ENCODE data around the gene NBEAL2. TPM values are rescaled to one million over a fixed set of nuclear protein-coding genes. Genes with fewer than 3 reads are reported as not detected.

The NBEAL2 gene
- total RNA-seq, 1 donor from 2014 or later: 14.8 TPM

DNA sequence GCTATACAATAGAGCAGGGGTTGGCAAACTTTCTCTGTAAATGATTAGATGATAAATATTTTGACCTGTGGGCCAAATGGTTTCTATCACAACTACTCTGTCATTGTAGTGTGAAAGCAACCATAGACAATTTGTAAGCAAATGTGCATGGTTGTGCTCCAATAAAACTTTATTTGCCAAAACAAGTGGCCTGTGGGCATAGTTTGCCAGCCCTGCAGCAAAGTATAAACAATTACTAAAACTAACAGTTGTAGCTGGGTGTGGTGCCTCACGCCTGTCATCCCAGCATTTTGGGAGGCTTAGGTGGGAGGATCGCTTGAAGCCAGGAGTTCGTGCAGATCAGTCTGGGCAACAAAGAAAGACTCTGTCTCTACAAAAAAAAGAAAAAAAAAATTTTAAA lies 61.6 kb downstream of the NBEAL2 start:
- Histone ChIP-seq H3K27me3 (ENCODE audit: insufficient read depth, low read length) (no peaks in the 10 kb centered on the region), H3K4me2 (ENCODE audit: low read length) (no peak overlapping the region), H3K36me3 (ENCODE audit: insufficient read depth, low read length) (peaks cover 53% of the 10 kb centered on the region), H3K4me1 (ENCODE audit: insufficient read depth, low read length) (no peaks in the 10 kb centered on the region), H3K9ac (ENCODE audit: low read length) (no peak overlapping the region), H3K4me3 (ENCODE audit: insufficient read depth, low read depth, low read length) (no peak overlapping the region), H2AFZ (ENCODE audit: low read depth, low read length) (no peak overlapping the region), H3K79me2 (ENCODE audit: insufficient read depth, low read length) (peaks cover 10% of the 10 kb centered on the region), H4K20me1 (ENCODE audit: insufficient read depth, low read length) (peaks cover 7% of the 10 kb centered on the region), H3K27ac (ENCODE audit: low read depth, low read length) (no peak overlapping the region), H3K9me3 (ENCODE audit: insufficient read depth, low read depth, low read length) (no peaks in the 10 kb centered on the region)
- H3K9me3 Mint-ChIP-seq (ENCODE audit: unreplicated experiment): no peaks in the 10 kb centered on the region
- DNase-seq (ENCODE audit: low read depth): no peak
- no peak for TF ChIP-seq EZH2 (IDR thresholded peaks at IDR 0.05; ENCODE audit: insufficient read depth, low read length)
- TF ChIP-seq, protein P1, sequence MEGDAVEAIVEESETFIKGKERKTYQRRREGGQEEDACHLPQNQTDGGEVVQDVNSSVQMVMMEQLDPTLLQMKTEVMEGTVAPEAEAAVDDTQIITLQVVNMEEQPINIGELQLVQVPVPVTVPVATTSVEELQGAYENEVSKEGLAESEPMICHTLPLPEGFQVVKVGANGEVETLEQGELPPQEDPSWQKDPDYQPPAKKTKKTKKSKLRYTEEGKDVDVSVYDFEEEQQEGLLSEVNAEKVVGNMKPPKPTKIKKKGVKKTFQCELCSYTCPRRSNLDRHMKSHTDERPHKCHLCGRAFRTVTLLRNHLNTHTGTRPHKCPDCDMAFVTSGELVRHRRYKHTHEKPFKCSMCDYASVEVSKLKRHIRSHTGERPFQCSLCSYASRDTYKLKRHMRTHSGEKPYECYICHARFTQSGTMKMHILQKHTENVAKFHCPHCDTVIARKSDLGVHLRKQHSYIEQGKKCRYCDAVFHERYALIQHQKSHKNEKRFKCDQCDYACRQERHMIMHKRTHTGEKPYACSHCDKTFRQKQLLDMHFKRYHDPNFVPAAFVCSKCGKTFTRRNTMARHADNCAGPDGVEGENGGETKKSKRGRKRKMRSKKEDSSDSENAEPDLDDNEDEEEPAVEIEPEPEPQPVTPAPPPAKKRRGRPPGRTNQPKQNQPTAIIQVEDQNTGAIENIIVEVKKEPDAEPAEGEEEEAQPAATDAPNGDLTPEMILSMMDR (IDR thresholded peaks at IDR 0.05; ENCODE audit: insufficient read depth, low read depth, low read length): no peak
- no peak overlapping the region for H3K27ac Mint-ChIP-seq (ENCODE audit: unreplicated experiment)
- H3K4me3 Mint-ChIP-seq (ENCODE audit: unreplicated experiment): no peak overlapping the region
- no peak for FAIRE-seq
- no peaks in the 10 kb centered on the region for H3K27me3 Mint-ChIP-seq (ENCODE audit: low read depth, unreplicated experiment)
- peaks cover 8% of the 10 kb centered on the region for H3K36me3 Mint-ChIP-seq (ENCODE audit: low read depth, unreplicated experiment)
- no peaks in the 10 kb centered on the region for H3K4me1 Mint-ChIP-seq (ENCODE audit: low read depth, unreplicated experiment)

DNA sequence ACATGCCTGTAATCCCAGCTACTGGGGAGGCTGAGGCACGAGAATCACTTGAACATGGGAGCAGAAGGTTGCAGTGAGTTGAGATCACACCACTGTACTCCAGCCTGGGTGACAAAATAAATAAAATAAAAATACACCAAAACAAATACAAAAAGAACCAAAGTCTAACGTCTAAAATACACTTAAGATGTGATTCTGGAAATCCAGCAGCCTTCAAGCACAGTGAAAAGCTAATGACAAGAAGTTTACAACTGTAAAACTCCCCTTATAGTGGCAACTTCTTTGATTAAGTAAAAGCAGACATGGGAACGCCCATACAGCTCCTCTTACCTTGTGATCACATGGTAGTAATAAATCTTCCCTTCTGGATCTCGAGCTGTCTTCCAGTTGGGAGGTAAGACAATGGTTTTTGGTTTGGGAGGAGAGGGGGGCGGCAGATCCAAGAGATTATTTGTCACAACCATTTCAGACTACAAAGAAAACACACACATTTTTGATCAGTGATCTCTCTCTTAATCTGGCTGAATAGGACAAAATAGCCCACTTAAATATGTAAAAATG lies 62.8 kb downstream of the NBEAL2 start:
- H3K79me2 ChIP-seq (ENCODE audit: insufficient read depth, low read length): peaks cover 17% of the 10 kb centered on the region
- H3K36me3 ChIP-seq (ENCODE audit: insufficient read depth, low read length): peaks cover 50% of the 10 kb centered on the region
- H3K27me3 ChIP-seq (ENCODE audit: insufficient read depth, low read length): no peaks in the 10 kb centered on the region
- Mint-ChIP-seq H3K4me1 (ENCODE audit: low read depth, unreplicated experiment) (no peaks in the 10 kb centered on the region), H3K4me3 (ENCODE audit: unreplicated experiment) (no peak overlapping the region), H3K27me3 (ENCODE audit: low read depth, unreplicated experiment) (no peaks in the 10 kb centered on the region), H3K9me3 (ENCODE audit: unreplicated experiment) (no peaks in the 10 kb centered on the region), H3K36me3 (ENCODE audit: low read depth, unreplicated experiment) (peaks cover 8% of the 10 kb centered on the region), H3K27ac (ENCODE audit: unreplicated experiment) (no peak overlapping the region)
- no peak overlapping the region for H3K4me3 ChIP-seq (ENCODE audit: insufficient read depth, low read depth, low read length)
- DNase-seq (ENCODE audit: low read depth): no peak
- H3K27ac ChIP-seq (ENCODE audit: low read depth, low read length): no peak overlapping the region
- no peak for TF ChIP-seq EZH2 (IDR thresholded peaks at IDR 0.05; ENCODE audit: insufficient read depth, low read length)
- TF ChIP-seq, protein P1 (IDR thresholded peaks at IDR 0.05; ENCODE audit: insufficient read depth, low read depth, low read length): no peak
- H4K20me1 ChIP-seq (ENCODE audit: insufficient read depth, low read length): peaks cover 14% of the 10 kb centered on the region
- no peaks in the 10 kb centered on the region for H3K9me3 ChIP-seq (ENCODE audit: insufficient read depth, low read depth, low read length)
- no peak overlapping the region for H3K4me2 ChIP-seq (ENCODE audit: low read length)
- no peak for FAIRE-seq
- no peak overlapping the region for H2AFZ ChIP-seq (ENCODE audit: low read depth, low read length)
- H3K9ac ChIP-seq (ENCODE audit: low read length): no peak overlapping the region
- H3K4me1 ChIP-seq (ENCODE audit: insufficient read depth, low read length): no peaks in the 10 kb centered on the region

DNA sequence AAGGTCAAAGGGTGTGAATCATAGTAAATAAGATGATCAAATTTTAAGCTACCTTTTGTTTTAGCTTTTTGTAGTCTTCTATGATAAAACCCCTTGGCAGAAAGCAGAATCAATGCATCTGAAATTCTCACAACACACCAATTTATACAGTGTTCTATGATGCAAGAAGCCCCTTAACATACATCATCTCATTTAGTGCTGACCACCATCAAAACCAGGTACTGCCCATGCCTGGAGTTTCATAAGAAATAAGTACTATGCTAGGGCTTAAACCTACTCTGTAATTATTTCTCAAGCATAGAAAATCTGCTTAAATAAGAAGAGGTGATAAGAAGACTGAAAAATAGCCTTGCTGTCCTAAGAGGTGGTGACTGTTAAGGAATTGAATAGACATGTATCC lies 67.6 kb downstream of the NBEAL2 start:
- Mint-ChIP-seq H3K4me1 (ENCODE audit: low read depth, unreplicated experiment) (no peaks in the 10 kb centered on the region), H3K4me3 (ENCODE audit: unreplicated experiment) (no peak overlapping the region), H3K27me3 (ENCODE audit: low read depth, unreplicated experiment) (no peaks in the 10 kb centered on the region), H3K36me3 (ENCODE audit: low read depth, unreplicated experiment) (peaks cover 3% of the 10 kb centered on the region), H3K27ac (ENCODE audit: unreplicated experiment) (no peak overlapping the region), H3K9me3 (ENCODE audit: unreplicated experiment) (no peaks in the 10 kb centered on the region)
- Histone ChIP-seq H3K79me2 (ENCODE audit: insufficient read depth, low read length) (peaks cover 42% of the 10 kb centered on the region), H3K4me3 (ENCODE audit: insufficient read depth, low read depth, low read length) (no peak overlapping the region), H3K9me3 (ENCODE audit: insufficient read depth, low read depth, low read length) (no peaks in the 10 kb centered on the region), H3K27me3 (ENCODE audit: insufficient read depth, low read length) (no peaks in the 10 kb centered on the region), H4K20me1 (ENCODE audit: insufficient read depth, low read length) (peaks cover 42% of the 10 kb centered on the region), H3K4me2 (ENCODE audit: low read length) (no peak overlapping the region), H3K36me3 (ENCODE audit: insufficient read depth, low read length) (peaks cover 24% of the 10 kb centered on the region), H3K4me1 (ENCODE audit: insufficient read depth, low read length) (no peaks in the 10 kb centered on the region), H3K27ac (ENCODE audit: low read depth, low read length) (no peak overlapping the region), H3K9ac (ENCODE audit: low read length) (no peak overlapping the region), H2AFZ (ENCODE audit: low read depth, low read length) (no peak overlapping the region)
- no peak for TF ChIP-seq EZH2 (IDR thresholded peaks at IDR 0.05; ENCODE audit: insufficient read depth, low read length)
- TF ChIP-seq, protein P1 (IDR thresholded peaks at IDR 0.05; ENCODE audit: insufficient read depth, low read depth, low read length): no peak
- DNase-seq (ENCODE audit: low read depth) (no peak), FAIRE-seq (no peak)

Measured in astrocyte (in vitro differentiated cells and primary cell).